ENCODE data around the gene ASXL2. TPM values are rescaled to one million over a fixed set of nuclear protein-coding genes. Genes with fewer than 3 reads are reported as not detected.

Gene ASXL2
- total and polyA plus RNA-seq, 7 donors, result 2.3 to 19.4 (median 17.5) TPM

DNA sequence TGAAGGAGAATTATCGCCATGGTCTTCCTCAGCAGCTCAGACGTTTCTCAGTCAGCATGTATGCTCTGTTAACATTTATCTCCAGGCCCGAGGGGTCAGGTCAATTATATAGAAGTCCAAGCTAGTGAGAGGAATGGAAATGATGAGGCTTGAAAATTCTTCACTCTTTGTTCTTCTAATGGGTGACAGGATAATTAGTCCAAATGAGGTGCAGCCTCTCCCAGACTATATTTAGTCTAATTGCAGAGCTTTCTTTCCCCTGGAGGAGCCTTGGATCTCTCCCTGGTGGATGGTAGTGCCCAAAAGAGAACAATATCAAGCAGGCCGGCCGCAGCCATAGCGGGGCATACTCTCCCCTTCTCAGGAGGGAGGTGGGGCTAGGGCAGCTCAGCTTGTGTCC lies 153.5 kb downstream of the ASXL2 start:
- H3K4me3 ChIP-seq, result no peak overlapping the region
- no peak overlapping the region for H3K27ac ChIP-seq
- H3K36me3 ChIP-seq (ENCODE audit: insufficient read depth in 1 of 2, low read depth in 1 of 2), result no peaks in the 10 kb centered on the region
- intact Hi-C loops (cut with DNase I), result no loop called here
- peaks cover 0 to 4% (median 3%) of the 10 kb centered on the region in 3 donors for H3K27me3 ChIP-seq (ENCODE audit: insufficient read depth in 3 of 3, low read length in 2 of 3)
- DNase-seq, result no peak
- TF ChIP-seq, protein P1, sequence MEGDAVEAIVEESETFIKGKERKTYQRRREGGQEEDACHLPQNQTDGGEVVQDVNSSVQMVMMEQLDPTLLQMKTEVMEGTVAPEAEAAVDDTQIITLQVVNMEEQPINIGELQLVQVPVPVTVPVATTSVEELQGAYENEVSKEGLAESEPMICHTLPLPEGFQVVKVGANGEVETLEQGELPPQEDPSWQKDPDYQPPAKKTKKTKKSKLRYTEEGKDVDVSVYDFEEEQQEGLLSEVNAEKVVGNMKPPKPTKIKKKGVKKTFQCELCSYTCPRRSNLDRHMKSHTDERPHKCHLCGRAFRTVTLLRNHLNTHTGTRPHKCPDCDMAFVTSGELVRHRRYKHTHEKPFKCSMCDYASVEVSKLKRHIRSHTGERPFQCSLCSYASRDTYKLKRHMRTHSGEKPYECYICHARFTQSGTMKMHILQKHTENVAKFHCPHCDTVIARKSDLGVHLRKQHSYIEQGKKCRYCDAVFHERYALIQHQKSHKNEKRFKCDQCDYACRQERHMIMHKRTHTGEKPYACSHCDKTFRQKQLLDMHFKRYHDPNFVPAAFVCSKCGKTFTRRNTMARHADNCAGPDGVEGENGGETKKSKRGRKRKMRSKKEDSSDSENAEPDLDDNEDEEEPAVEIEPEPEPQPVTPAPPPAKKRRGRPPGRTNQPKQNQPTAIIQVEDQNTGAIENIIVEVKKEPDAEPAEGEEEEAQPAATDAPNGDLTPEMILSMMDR (IDR thresholded peaks at IDR 0.05), result no peak
- no peak for ATAC-seq
- no peaks in the 10 kb centered on the region for H3K4me1 ChIP-seq
- H3K9me3 ChIP-seq, result no peaks in the 10 kb centered on the region
- 81 to 86% (median 81%) methylated on average over 6 of the region's 6 CpGs for WGBS, 3 donors

DNA sequence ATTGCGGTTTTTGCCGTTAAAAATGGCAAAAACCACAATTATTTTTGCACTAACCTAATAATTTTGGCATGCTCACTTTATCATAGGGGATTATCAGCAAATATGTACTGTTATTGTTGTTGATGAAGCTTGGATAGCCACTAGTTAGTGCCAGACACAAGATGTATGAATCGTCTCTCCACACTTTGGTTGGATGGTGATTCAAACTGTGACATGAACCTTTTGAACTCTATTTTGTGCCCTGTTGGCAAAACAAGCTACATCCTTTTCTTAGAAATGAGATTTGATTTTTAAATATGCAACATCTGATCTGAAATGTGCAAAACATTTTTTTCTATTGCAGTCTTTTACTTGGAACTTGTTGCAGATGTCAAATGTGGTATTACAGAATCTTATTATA lies 156.1 kb downstream of the ASXL2 start:
- DNase-seq, result no peak
- H3K27me3 ChIP-seq (ENCODE audit: insufficient read depth in 3 of 3, low read length in 2 of 3), result peaks cover 0 to 3% (median 0%) of the 10 kb centered on the region in 3 donors
- no peaks in the 10 kb centered on the region for H3K4me1 ChIP-seq
- H3K4me3 ChIP-seq, result no peak overlapping the region
- H3K36me3 ChIP-seq (ENCODE audit: insufficient read depth in 1 of 2, low read depth in 1 of 2), result no peaks in the 10 kb centered on the region
- WGBS, 3 donors, result 72 to 82% (median 81%) methylated on average over 3 of the region's 3 CpGs
- H3K27ac ChIP-seq, result no peak overlapping the region
- intact Hi-C loops (cut with DNase I), result no loop called here
- ATAC-seq, result no peak
- TF ChIP-seq, protein P1 (IDR thresholded peaks at IDR 0.05), result no peak
- no peaks in the 10 kb centered on the region for H3K9me3 ChIP-seq

DNA sequence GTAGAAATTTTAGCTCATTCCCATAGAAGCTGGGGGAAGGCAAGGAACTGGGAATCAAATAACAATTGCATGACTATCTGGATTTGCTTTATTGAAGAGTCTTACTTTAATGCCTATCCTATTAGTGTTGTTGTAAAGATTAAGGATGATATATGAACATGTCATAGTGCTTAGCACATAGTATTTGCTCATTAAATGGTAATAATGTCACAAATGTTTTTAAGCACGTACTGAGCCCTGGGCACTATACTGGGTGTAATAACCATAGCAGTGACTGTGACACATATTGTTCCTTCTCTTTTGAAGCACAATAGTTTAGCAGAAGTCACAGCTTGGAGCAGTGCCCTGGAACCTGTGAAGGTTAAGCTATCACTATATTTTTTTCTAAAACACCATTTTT lies 157.7 kb downstream of the ASXL2 start:
- no peaks in the 10 kb centered on the region for H3K4me1 ChIP-seq
- no peaks in the 10 kb centered on the region for H3K36me3 ChIP-seq (ENCODE audit: insufficient read depth in 1 of 2, low read depth in 1 of 2)
- H3K9me3 ChIP-seq, result no peaks in the 10 kb centered on the region
- H3K27ac ChIP-seq, result no peak overlapping the region
- intact Hi-C loops (cut with DNase I), result no loop called here
- no peak for ATAC-seq
- no peak for DNase-seq
- TF ChIP-seq, protein P1 (IDR thresholded peaks at IDR 0.05), result no peak
- peaks cover 0 to 3% (median 0%) of the 10 kb centered on the region in 3 donors for H3K27me3 ChIP-seq (ENCODE audit: insufficient read depth in 3 of 3, low read length in 2 of 3)
- H3K4me3 ChIP-seq, result no peak overlapping the region
- WGBS, 3 donors, result 46 to 53% (median 50%) methylated on average over 1 of the region's 1 CpG

DNA sequence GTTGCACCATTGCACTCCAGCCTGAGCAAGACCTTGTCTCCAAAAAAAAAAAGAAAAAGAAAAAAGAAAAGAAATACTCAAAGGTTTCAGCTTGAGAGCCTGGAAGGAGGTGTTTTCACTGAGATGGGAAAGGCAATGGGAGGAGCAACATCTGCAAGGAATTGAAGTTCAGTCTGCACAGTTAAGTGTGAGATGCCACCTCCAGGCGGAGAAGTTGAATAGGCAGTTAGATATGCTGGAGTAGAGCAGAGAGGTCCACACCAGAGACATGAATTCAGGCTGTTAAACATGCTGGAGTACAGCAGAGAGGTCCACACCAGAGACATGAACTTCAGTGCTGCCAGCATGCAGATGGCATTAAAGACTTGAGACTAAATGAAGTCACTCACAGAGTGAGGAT lies 163.5 kb downstream of the ASXL2 start:
- Histone ChIP-seq H3K4me3 (no peak overlapping the region), H3K36me3 (ENCODE audit: insufficient read depth in 1 of 2, low read depth in 1 of 2) (no peaks in the 10 kb centered on the region), H3K4me1 (no peaks in the 10 kb centered on the region), H3K9me3 (no peaks in the 10 kb centered on the region), H3K27ac (no peak overlapping the region), H3K27me3 (ENCODE audit: insufficient read depth in 3 of 3, low read length in 2 of 3) (peaks cover 0 to 4% (median 0%) of the 10 kb centered on the region in 3 donors)
- no peak for DNase-seq
- TF ChIP-seq, protein P1 (IDR thresholded peaks at IDR 0.05), result no peak
- no peak for ATAC-seq
- 78 to 94% (median 86%) methylated on average over 1 of the region's 1 CpG for WGBS, 3 donors
- intact Hi-C loops (cut with DNase I), result no loop called here

DNA sequence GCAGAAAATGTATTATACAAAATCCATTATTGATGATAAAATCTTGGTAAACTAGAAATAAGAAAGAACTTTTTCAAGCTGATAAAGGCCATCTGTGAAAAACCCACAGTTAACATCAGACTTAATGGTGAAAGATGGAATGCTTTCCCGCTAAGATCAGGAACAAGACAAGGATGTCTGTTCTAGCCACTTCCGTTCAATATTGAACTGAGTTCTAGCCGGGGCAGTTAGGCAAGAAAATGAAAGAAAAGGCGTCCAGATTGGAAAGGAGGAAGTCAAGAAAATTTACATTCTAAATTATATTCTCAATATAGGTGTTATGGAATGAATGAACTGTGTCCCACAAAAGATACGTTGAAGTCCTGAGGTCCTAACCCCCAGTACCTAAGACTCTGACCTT lies 165.8 kb downstream of the ASXL2 start:
- no peak overlapping the region for H3K4me3 ChIP-seq
- TF ChIP-seq, protein P1 (IDR thresholded peaks at IDR 0.05), result no peak
- H3K9me3 ChIP-seq, result no peaks in the 10 kb centered on the region
- no peak for DNase-seq
- H3K27me3 ChIP-seq (ENCODE audit: insufficient read depth in 3 of 3, low read length in 2 of 3), result peaks cover 0 to 4% (median 0%) of the 10 kb centered on the region in 3 donors
- intact Hi-C loops (cut with DNase I), result no loop called here
- H3K36me3 ChIP-seq (ENCODE audit: insufficient read depth in 1 of 2, low read depth in 1 of 2), result no peaks in the 10 kb centered on the region
- ATAC-seq, result no peak
- WGBS, 3 donors, result 73 to 81% (median 75%) methylated on average over 5 of the region's 5 CpGs
- no peak overlapping the region for H3K27ac ChIP-seq
- no peaks in the 10 kb centered on the region for H3K4me1 ChIP-seq

Measured in psoas muscle (tissue), 8 donors.